ENCODE data around the gene WNK4. TPM values are rescaled to one million over a fixed set of nuclear protein-coding genes. Genes with fewer than 3 reads are reported as not detected.
A peak's percentile ranks its signal among the peaks of the same experiment; 100 is the strongest.
"Not testable (repeated sequence)": the region's sequence is repeated elsewhere in the genome, so short reads cannot be mapped to it uniquely, and the experiment has no call there.

WNK4 gene
- total RNA-seq, 2 donors from 2014 or later = 0.10 to 0.28 TPM

GRCh38 chr17:42759982-42760651 is 20.3 kb upstream of the WNK4 start:
- Mint-ChIP-seq H3K36me3 (no peaks in the 10 kb centered on the region), H3K27ac (no peak overlapping the region), H3K4me1 (ENCODE audit: low read depth in 2 of 2) (peaks cover 0 to 4% of the 10 kb centered on the region in 2 donors), H3K4me3 (peak overlapping the region; percentile 36), H3K9me3 (no peaks in the 10 kb centered on the region), H3K27me3 (peaks cover 52 to 57% of the 10 kb centered on the region in 2 donors)
- DNase-seq (ENCODE audit: low spot score) = no peak
- ATAC-seq = no peak

- DNase-seq (ENCODE audit: low spot score) = no peak
- Mint-ChIP-seq H3K9me3 (no peaks in the 10 kb centered on the region), H3K27ac (no peak within 1 kb of the TSS), H3K27me3 (peaks cover 54 to 62% of the 10 kb centered on the region in 2 donors), H3K36me3 (no peaks in the 10 kb centered on the region), H3K4me3 (peak within 1 kb of the TSS; percentile 41), H3K4me1 (ENCODE audit: low read depth in 2 of 2) (peaks cover 0 to 4% of the 10 kb centered on the region in 2 donors)
- peak; percentile 33 to 47 for ATAC-seq
Measured at GRCh38 chr17:42760652-42761581, 19.5 kb upstream of the WNK4 start, which contains the start of gene RAMP2. Gene RAMP2 (plus strand): TSS chr17:42761227. CDS start chr17:42761262, 35 bp downstream.

- peak overlapping the region; percentile 41 for H3K4me3 Mint-ChIP-seq
- peaks cover 50 to 58% of the 10 kb centered on the region in 2 donors for H3K27me3 Mint-ChIP-seq
- no peaks in the 10 kb centered on the region for H3K36me3 Mint-ChIP-seq
- no peak for DNase-seq (ENCODE audit: low spot score)
- H3K4me1 Mint-ChIP-seq (ENCODE audit: low read depth in 2 of 2) = peaks cover 0 to 4% of the 10 kb centered on the region in 2 donors
- H3K9me3 Mint-ChIP-seq = no peaks in the 10 kb centered on the region
- no peak overlapping the region for H3K27ac Mint-ChIP-seq
- ATAC-seq = no peak
Measured at GRCh38 chr17:42761638-42762037, 18.8 kb upstream of the WNK4 start.

- DNase-seq (ENCODE audit: low spot score) (no peak), ATAC-seq (no peak)
- H3K4me1 Mint-ChIP-seq (ENCODE audit: low read depth in 2 of 2) = no peaks in the 10 kb centered on the region
- no peaks in the 10 kb centered on the region for H3K36me3 Mint-ChIP-seq
- H3K27me3 Mint-ChIP-seq = peaks cover 43 to 50% of the 10 kb centered on the region in 2 donors
- no peaks in the 10 kb centered on the region for H3K9me3 Mint-ChIP-seq
- no peak overlapping the region for H3K27ac Mint-ChIP-seq
- H3K4me3 Mint-ChIP-seq = no peak overlapping the region
Measured at GRCh38 chr17:42766124-42766523, 14.3 kb upstream of the WNK4 start.

- DNase-seq (ENCODE audit: low spot score) (no peak), ATAC-seq (no peak)
- peaks cover 4 to 7% of the 10 kb centered on the region in 2 donors for H3K4me1 Mint-ChIP-seq (ENCODE audit: low read depth in 2 of 2)
- no peaks in the 10 kb centered on the region for H3K9me3 Mint-ChIP-seq
- no peaks in the 10 kb centered on the region for H3K36me3 Mint-ChIP-seq
- no peak overlapping the region for H3K4me3 Mint-ChIP-seq
- H3K27me3 Mint-ChIP-seq = peaks cover 34 to 43% of the 10 kb centered on the region in 2 donors
- no peak overlapping the region for H3K27ac Mint-ChIP-seq
Measured at GRCh38 chr17:42767512-42767911, 12.9 kb upstream of the WNK4 start.

GRCh38 chr17:42768006-42768405 is 12.4 kb upstream of the WNK4 start:
- ATAC-seq; H3K4me3 Mint-ChIP-seq; H3K9me3 Mint-ChIP-seq; H3K36me3 Mint-ChIP-seq; DNase-seq (ENCODE audit: low spot score); H3K4me1 Mint-ChIP-seq (ENCODE audit: low read depth in 2 of 2); H3K27ac Mint-ChIP-seq: not testable (repeated sequence)
- peaks cover 29 to 38% of the 10 kb centered on the region in 2 donors for H3K27me3 Mint-ChIP-seq

GRCh38 chr17:42769964-42770363 is 10.4 kb upstream of the WNK4 start:
- not testable (repeated sequence) for H3K27ac Mint-ChIP-seq; H3K36me3 Mint-ChIP-seq; H3K4me3 Mint-ChIP-seq; ATAC-seq; H3K9me3 Mint-ChIP-seq; DNase-seq (ENCODE audit: low spot score)
- Mint-ChIP-seq H3K4me1 (ENCODE audit: low read depth in 2 of 2) (peaks cover 21 to 24% of the 10 kb centered on the region in 2 donors), H3K27me3 (peaks cover 20 to 24% of the 10 kb centered on the region in 2 donors)

GRCh38 chr17:42772945-42773289 is 7.5 kb upstream of the WNK4 start:
- peak overlapping the region; percentile 98 to 100 for H3K27ac Mint-ChIP-seq
- H3K4me3 Mint-ChIP-seq = peak overlapping the region; percentile 100
- no peak for DNase-seq (ENCODE audit: low spot score)
- peaks cover 9% of the 10 kb centered on the region for H3K36me3 Mint-ChIP-seq
- H3K27me3 Mint-ChIP-seq = peaks cover 7 to 8% of the 10 kb centered on the region in 2 donors
- no peak for ATAC-seq
- no peaks in the 10 kb centered on the region for H3K9me3 Mint-ChIP-seq
- peaks cover 25 to 26% of the 10 kb centered on the region in 2 donors for H3K4me1 Mint-ChIP-seq (ENCODE audit: low read depth in 2 of 2)

GRCh38 chr17:42773290-42774035 is 6.9 kb upstream of the WNK4 start, which contains the start of gene VPS25:
Gene VPS25 (plus strand): TSS chr17:42773449. CDS start chr17:42773476, 27 bp downstream.
- peak; percentile 82 for DNase-seq (ENCODE audit: low spot score)
- Mint-ChIP-seq H3K4me1 (ENCODE audit: low read depth in 2 of 2) (peaks cover 25 to 26% of the 10 kb centered on the region in 2 donors), H3K4me3 (peak within 1 kb of the TSS; percentile 100), H3K27me3 (peaks cover 3% of the 10 kb centered on the region in 2 donors), H3K36me3 (peaks cover 9% of the 10 kb centered on the region), H3K9me3 (no peaks in the 10 kb centered on the region), H3K27ac (peak within 1 kb of the TSS; percentile 98 to 100)
- peak; percentile 91 to 96 for ATAC-seq

GRCh38 chr17:42774066-42774745 is 6.2 kb upstream of the WNK4 start:
- Mint-ChIP-seq H3K4me3 (peak overlapping the region; percentile 100), H3K9me3 (no peaks in the 10 kb centered on the region), H3K27ac (peak overlapping the region; percentile 98 to 100), H3K27me3 (no peaks in the 10 kb centered on the region), H3K4me1 (ENCODE audit: low read depth in 2 of 2) (peaks cover 25 to 27% of the 10 kb centered on the region in 2 donors), H3K36me3 (peaks cover 9% of the 10 kb centered on the region)
- no peak for DNase-seq (ENCODE audit: low spot score)
- no peak for ATAC-seq

- no peak for DNase-seq (ENCODE audit: low spot score)
- Mint-ChIP-seq H3K4me1 (ENCODE audit: low read depth in 2 of 2) (peaks cover 25 to 34% of the 10 kb centered on the region in 2 donors), H3K36me3 (peaks cover 9% of the 10 kb centered on the region), H3K4me3 (no peak overlapping the region), H3K27me3 (no peaks in the 10 kb centered on the region), H3K9me3 (no peaks in the 10 kb centered on the region), H3K27ac (no peak overlapping the region)
- ATAC-seq = no peak
Measured at GRCh38 chr17:42775534-42776098, 4.8 kb upstream of the WNK4 start.

- Mint-ChIP-seq H3K4me1 (ENCODE audit: low read depth in 2 of 2) (peaks cover 14 to 27% of the 10 kb centered on the region in 2 donors), H3K4me3 (no peak overlapping the region), H3K9me3 (no peaks in the 10 kb centered on the region), H3K36me3 (peaks cover 8% of the 10 kb centered on the region), H3K27me3 (peaks cover 10 to 17% of the 10 kb centered on the region in 2 donors), H3K27ac (no peak overlapping the region)
- no peak for DNase-seq (ENCODE audit: low spot score)
- no peak for ATAC-seq
Measured at GRCh38 chr17:42778570-42778969, 1.8 kb upstream of the WNK4 start.
